ENCODE data around the gene ECHS1. TPM values are rescaled to one million over a fixed set of nuclear protein-coding genes. Genes with fewer than 3 reads are reported as not detected.

ECHS1 gene
- total and polyA plus RNA-seq, 10 of the 15 experiments (the other 5 are each of a cell fraction or from before 2014, with no cell fraction given) = 32.7 to 164 (median 62.4) TPM

- TF ChIP-seq ZNF24 (IDR thresholded peaks at IDR 0.05) (no peak), DPF2 (IDR thresholded peaks at IDR 0.05) (peak; percentile 80), BRCA1 (IDR thresholded peaks at IDR 0.05; ENCODE audit: low read depth, low read length) (no peak), ZNF207 (IDR thresholded peaks at IDR 0.05; ENCODE audit: borderline replicate concordance) (0 out of 2 replicates have a peak, but pooled peaks have one; percentile 50), E2F8 (IDR thresholded peaks at IDR 0.05; ENCODE audit: low read depth, partially characterized antibody) (no peak), RBBP5 (conservative IDR thresholded peaks at IDR 0.05) (no peak), STAT3 (IDR thresholded peaks at IDR 0.05; ENCODE audit: low read depth, low read length) (no peak), ZNF592 (IDR thresholded peaks at IDR 0.05) (no peak), PAX8 (IDR thresholded peaks at IDR 0.05) (no peak), EGR1 (IDR thresholded peaks at IDR 0.05; ENCODE audit: borderline replicate concordance in 1 of 2, low read depth in 2 of 2, low read length in 2 of 2) (peak; percentile 39 to 96), SMC3 (IDR thresholded peaks at IDR 0.05; ENCODE audit: borderline replicate concordance, low read length) (no peak), SMAD1 (IDR thresholded peaks at IDR 0.05; ENCODE audit: low read depth, partially characterized antibody) (no peak), GATAD2B (conservative IDR thresholded peaks at IDR 0.05; ENCODE audit: low read depth) (peak; percentile 83), HSF1 (IDR thresholded peaks at IDR 0.05; ENCODE audit: low read depth, low read length) (no peak), RAD51 (IDR thresholded peaks at IDR 0.05) (no peak), CREM (IDR thresholded peaks at IDR 0.05; ENCODE audit: low read depth) (peak; percentile 32; the same call in 1 of the 2 replicates), SRF (IDR thresholded peaks at IDR 0.05; ENCODE audit: low read depth in 2 of 2, low read length in 2 of 2) (0 out of 4 replicates have a peak, but pooled peaks of 1 of the 2 experiments have one; percentile 4), FOS (IDR thresholded peaks at IDR 0.05; ENCODE audit: borderline replicate concordance, extremely low read depth, insufficient read length) (no peak), CBFB (IDR thresholded peaks at IDR 0.05; ENCODE audit: low read depth) (no peak), CHD2 (IDR thresholded peaks at IDR 0.05; ENCODE audit: borderline replicate concordance, low read depth, low read length) (0 out of 2 replicates have a peak, but pooled peaks have one; percentile 43), JUND (IDR thresholded peaks at IDR 0.05; ENCODE audit: low read depth, low read length) (no peak), MEF2B (IDR thresholded peaks at IDR 0.05; ENCODE audit: partially characterized antibody, poor library complexity, severe bottlenecking) (peak; percentile 40)
These were observed 15.6 kb downstream of the ECHS1 start, which contains the start of gene FUOM (continued) for GRCh38 chr10:133357285-133358161.

Measured in GM12878 (cell line).